GM10266 (cell line): ENCODE measurements around the gene GATB.

Experiments used
- DNase-seq: peaks from one replicate; pipeline ENCODE4 v3.0.0; 2012; ENCODE audit errors: extremely low spot score
- CTCF ChIP-seq: IDR thresholded peaks from 2 replicates; pipeline ENCODE4 v1.5.1; 2012; ENCODE audit warnings: mild to moderate bottlenecking, low read depth; ENCODE audit not compliant: control insufficient read depth, insufficient read depth; ENCODE audit errors: missing control alignments

GATB gene

GRCh38 chr4:151691639-151692442 is 69.0 kb downstream of the GATB start:
- no peak for DNase-seq
- TF ChIP-seq CTCF = no peak

- TF ChIP-seq CTCF = no peak
- DNase-seq = no peak
Measured at GRCh38 chr4:151690876-151691275, 69.9 kb downstream of the GATB start.

GRCh38 chr4:151690164-151690870 is 70.5 kb downstream of the GATB start:
- DNase-seq = no peak
- TF ChIP-seq CTCF = no peak

- TF ChIP-seq CTCF = no peak
Measured at GRCh38 chr4:151689211-151689991, 71.4 kb downstream of the GATB start.

GRCh38 chr4:151688785-151689043 is 72.1 kb downstream of the GATB start:
- no peak for TF ChIP-seq CTCF
- no peak for DNase-seq

More at GRCh38 chr4:151689211-151689991, 71.4 kb downstream of the GATB start:
- DNase-seq = no peak

GRCh38 chr4:151688003-151688784 is 72.6 kb downstream of the GATB start:
- no peak for DNase-seq
- TF ChIP-seq CTCF = no peak
